ENCODE data around the gene PRTG.
A peak's percentile ranks its signal among the peaks of the same experiment; 100 is the strongest.
"Not testable (repeated sequence)": the region's sequence is repeated elsewhere in the genome, so short reads cannot be mapped to it uniquely, and the experiment has no call there.

The PRTG gene

DNA sequence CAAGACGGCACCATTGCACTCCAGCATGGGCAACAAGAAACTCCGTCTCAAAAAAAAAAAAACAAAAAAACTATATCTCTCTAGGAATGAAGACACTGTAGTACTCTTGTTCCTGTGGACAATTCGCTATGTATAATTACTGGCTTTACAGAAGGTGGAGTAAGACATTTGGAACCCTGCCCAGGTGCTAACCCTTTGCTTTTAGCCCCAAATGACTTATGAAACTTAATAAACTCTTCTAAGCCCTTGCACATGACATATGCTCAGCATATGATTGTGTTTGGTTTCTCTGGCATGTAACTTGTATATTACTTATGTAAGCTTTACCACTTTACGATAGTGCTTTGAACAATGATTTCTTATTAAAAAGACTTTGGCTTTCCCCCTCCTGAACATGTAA lies 27.3 kb upstream of the PRTG start:
- H3K27me3 Mint-ChIP-seq (ENCODE audit: low read depth, poor library complexity): peaks cover 3% of the 10 kb centered on the region
- H3K9me3 Mint-ChIP-seq: peaks cover 4% of the 10 kb centered on the region
- DNase-seq: no peak
- H3K4me1 Mint-ChIP-seq: peaks cover 77% of the 10 kb centered on the region
- TF ChIP-seq, protein P1, sequence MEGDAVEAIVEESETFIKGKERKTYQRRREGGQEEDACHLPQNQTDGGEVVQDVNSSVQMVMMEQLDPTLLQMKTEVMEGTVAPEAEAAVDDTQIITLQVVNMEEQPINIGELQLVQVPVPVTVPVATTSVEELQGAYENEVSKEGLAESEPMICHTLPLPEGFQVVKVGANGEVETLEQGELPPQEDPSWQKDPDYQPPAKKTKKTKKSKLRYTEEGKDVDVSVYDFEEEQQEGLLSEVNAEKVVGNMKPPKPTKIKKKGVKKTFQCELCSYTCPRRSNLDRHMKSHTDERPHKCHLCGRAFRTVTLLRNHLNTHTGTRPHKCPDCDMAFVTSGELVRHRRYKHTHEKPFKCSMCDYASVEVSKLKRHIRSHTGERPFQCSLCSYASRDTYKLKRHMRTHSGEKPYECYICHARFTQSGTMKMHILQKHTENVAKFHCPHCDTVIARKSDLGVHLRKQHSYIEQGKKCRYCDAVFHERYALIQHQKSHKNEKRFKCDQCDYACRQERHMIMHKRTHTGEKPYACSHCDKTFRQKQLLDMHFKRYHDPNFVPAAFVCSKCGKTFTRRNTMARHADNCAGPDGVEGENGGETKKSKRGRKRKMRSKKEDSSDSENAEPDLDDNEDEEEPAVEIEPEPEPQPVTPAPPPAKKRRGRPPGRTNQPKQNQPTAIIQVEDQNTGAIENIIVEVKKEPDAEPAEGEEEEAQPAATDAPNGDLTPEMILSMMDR (IDR thresholded peaks at IDR 0.05): no peak
- no peak overlapping the region for H3K4me3 Mint-ChIP-seq
- no peaks in the 10 kb centered on the region for H3K36me3 Mint-ChIP-seq (ENCODE audit: low read depth)
- no peak overlapping the region for H3K27ac Mint-ChIP-seq

DNA sequence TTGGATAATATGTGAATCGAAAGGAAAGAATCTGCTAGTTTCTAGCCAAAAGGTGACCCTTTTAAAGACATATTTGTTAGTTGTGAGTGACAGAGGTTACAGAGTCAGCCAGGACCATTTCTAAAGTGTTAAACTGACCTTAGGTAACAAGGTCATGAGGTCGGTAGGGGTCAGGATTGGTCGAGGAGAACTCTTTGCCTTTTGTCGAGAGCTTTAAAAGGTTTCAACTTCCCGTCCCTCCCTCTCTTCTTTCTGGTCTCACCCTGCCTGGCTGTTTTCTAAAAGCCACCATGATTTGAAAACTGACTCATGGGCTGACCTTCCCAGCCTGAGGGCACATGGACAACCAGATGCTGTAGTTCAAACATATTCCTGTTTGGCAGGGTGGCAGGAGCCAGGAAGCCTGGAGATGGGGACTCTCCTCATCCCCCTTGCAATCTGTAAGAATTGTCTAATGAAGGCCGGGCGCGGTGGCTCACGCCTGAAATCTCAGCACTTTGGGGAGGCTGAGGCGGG lies 25.8 kb upstream of the PRTG start:
- TF ChIP-seq, protein P1 (IDR thresholded peaks at IDR 0.05): no peak
- Mint-ChIP-seq H3K4me3 (no peak overlapping the region), H3K36me3 (ENCODE audit: low read depth) (no peaks in the 10 kb centered on the region), H3K27ac (peak overlapping the region; percentile 97), H3K27me3 (ENCODE audit: low read depth, poor library complexity) (peaks cover under 1% of the 10 kb centered on the region), H3K9me3 (peaks cover 4% of the 10 kb centered on the region), H3K4me1 (peaks cover 67% of the 10 kb centered on the region)
- no peak for DNase-seq

DNA sequence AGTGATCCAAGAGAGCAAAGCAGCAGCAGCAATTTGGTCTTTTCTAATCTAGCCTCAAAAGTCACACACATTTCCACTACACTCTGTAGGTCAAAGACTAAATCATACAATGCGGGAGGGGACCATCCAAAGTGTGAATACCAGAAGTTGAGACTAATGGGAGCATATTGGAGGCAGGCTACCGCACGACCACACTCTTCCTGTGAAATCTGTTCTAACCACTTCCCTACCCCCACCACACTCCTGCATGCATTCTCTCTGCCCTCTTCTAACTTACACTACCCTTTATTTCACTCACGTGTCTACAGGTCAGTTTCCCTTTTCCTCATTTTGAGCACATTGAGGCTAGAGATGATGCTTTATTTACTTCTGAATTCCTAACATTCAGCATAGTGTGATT lies 23.7 kb upstream of the PRTG start:
- TF ChIP-seq, protein P1 (IDR thresholded peaks at IDR 0.05): no peak
- Mint-ChIP-seq H3K27ac (peak overlapping the region; percentile 31), H3K36me3 (ENCODE audit: low read depth) (no peaks in the 10 kb centered on the region), H3K27me3 (ENCODE audit: low read depth, poor library complexity) (no peaks in the 10 kb centered on the region), H3K4me3 (no peak overlapping the region), H3K9me3 (peaks cover 4% of the 10 kb centered on the region), H3K4me1 (peaks cover 51% of the 10 kb centered on the region)
- DNase-seq: no peak

DNA sequence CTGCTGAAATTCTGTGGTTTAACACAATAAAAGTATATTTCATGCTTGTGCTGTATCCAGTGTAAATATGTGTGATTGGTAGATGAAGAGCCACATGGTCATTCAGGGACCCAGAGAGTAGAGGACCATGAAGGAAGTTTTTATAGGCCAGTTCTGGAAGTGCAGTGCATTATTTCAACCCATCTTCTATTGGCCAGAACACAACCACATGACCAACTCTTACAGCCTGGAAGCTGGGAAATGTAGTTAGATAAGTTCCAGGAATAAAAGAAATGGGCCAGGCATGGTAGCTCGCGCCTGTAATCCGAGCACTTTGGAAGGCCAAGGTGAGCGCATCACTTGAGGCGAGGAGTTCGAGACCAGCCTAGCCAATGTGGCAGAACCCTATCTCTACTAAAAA lies 21.4 kb upstream of the PRTG start:
- Mint-ChIP-seq H3K36me3 (ENCODE audit: low read depth) (no peaks in the 10 kb centered on the region), H3K27ac (no peak overlapping the region), H3K9me3 (no peaks in the 10 kb centered on the region), H3K4me1 (peaks cover 31% of the 10 kb centered on the region), H3K27me3 (ENCODE audit: low read depth, poor library complexity) (no peaks in the 10 kb centered on the region), H3K4me3 (no peak overlapping the region)
- DNase-seq: no peak
- TF ChIP-seq, protein P1 (IDR thresholded peaks at IDR 0.05): no peak

DNA sequence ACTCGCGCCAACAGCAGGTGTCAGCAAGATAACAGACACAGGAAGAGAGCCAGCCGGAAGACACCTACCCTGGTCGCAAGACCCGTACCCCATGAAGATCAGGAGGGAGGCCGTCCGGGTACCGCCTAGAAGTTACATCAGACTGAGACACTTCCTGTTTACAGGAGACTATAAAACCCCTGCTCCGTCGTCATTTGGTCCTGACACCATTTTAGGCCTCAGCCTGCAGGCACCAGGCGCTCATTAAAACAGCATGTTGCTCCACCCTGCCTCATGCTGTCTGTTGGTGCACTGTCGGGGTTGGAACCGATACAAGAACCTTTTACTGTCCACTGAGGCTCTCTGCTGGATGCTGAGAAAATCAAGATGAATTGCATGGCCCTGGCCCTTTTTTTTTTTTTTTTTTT lies 15.6 kb upstream of the PRTG start:
- no peaks in the 10 kb centered on the region for H3K36me3 Mint-ChIP-seq (ENCODE audit: low read depth)
- H3K27me3 Mint-ChIP-seq (ENCODE audit: low read depth, poor library complexity): no peaks in the 10 kb centered on the region
- H3K27ac Mint-ChIP-seq: peak overlapping the region; percentile 29
- TF ChIP-seq, protein P1 (IDR thresholded peaks at IDR 0.05): no peak
- no peak overlapping the region for H3K4me3 Mint-ChIP-seq
- peaks cover 21% of the 10 kb centered on the region for H3K4me1 Mint-ChIP-seq
- DNase-seq: no peak
- H3K9me3 Mint-ChIP-seq: no peaks in the 10 kb centered on the region

DNA sequence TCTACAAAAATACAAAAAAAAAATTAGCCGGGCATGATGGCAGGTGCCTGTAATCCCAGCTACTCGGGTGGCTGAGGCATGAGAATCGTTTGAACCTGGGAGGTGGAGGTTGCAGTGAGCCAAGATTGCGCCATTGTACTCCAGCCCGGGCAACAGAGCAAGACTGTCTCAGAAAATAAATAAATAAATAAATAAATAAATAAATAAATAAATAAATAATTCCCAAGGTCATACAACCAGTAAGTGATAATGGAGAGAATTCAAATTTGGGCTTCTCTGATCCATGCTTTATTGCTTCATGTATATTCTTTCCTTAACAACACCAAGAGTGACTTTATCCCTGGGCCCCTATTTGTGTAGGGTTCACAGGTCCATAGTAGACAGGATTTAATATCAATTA lies 10.5 kb upstream of the PRTG start:
- not testable (repeated sequence) for H3K27ac Mint-ChIP-seq; H3K27me3 Mint-ChIP-seq (ENCODE audit: low read depth, poor library complexity); H3K4me3 Mint-ChIP-seq; H3K36me3 Mint-ChIP-seq (ENCODE audit: low read depth); DNase-seq; H3K9me3 Mint-ChIP-seq
- peaks cover 41% of the 10 kb centered on the region for H3K4me1 Mint-ChIP-seq
